Measurements from ENCODE around the gene CLINT1.

The CLINT1 gene

GRCh38 chr5:157821405-157821804 lies 37.5 kb downstream of the CLINT1 start:
- no peak for DNase-seq

DNA sequence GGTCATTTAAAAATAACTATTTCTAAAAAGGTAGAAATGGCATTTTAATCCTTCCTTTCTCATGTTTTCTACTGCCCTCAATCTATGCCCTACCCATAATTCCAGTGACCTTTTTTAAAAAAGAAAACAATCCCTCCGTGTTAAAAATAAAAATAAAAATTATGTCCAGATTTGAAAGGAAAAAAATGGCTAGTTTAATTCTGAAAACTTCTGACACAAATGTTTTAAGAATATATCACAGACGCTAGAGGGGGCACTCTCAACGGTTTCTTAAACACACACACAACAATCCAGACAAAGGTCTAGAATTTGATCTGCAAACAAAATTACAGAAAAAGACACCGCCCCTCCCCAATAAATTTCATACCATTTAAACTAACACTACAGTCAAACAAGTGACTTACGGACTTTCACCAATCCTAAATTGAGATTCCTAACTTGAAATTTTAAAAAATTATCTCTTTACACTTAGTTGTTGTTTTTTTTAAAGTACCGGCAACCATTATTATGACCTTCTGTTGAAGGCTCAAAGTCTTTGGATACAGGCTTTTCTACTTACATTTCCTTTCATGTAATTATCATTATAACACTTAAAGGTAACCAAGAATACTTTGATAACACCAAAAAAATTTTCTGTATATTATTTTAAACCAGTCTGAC lies 38.2 kb downstream of the CLINT1 start:
- DNase-seq, result no peak

GRCh38 chr5:157819502-157820115 lies 39.3 kb downstream of the CLINT1 start:
- DNase-seq, result no peak

- no peak for DNase-seq
These were observed 40.6 kb downstream of the CLINT1 start for GRCh38 chr5:157818368-157818767.

DNA sequence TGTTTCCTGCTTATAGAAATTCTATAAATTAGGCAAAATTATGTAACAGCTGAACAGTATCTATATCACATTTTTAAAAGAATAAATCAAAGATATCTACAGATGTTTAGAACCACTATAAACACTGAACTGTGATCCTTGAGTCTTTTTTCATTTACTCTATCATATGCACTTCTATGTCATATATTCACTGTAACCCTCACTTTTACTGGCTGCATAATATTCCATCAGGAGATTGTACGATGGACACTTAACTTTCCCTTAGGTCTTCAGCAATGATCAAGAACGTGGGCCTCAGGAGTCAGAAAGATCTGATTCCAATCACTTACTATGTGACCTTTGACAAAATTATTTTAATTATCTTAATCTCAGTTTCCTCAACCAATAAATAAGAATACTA lies 41.0 kb downstream of the CLINT1 start:
- DNase-seq, result no peak

GRCh38 chr5:157817387-157817702 lies 41.6 kb downstream of the CLINT1 start:
- no peak for DNase-seq

DNA sequence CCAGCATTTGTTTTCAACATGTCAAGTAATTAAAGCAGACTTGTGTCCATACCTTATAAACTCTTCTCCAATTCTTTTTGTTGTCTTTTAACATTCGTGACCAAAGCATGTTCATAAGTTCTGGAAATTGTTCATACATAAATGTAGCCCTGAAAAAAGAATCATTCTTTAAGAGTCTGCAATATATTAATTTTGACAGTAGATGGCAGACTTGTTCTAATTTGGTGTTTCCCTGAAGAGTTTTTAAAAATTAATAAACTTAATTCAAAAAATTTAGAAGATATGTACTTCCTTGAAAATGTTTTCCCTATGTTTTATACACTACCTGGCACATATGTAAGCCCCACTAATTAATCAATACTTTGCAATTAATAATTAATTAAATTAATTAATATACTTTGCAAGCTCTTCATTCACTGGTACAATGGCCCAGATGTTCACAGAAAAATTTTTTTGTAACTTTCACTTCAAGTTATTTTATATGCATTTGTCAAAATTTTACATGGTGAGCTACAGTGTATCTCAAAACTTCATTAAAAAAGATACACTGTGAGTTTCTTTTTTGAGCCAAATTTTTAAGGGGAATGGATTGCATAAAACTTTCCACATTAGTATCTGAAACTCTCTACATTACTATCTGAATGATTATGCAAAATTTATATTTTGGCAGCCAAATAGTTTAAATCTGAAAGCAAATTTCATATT lies 42.1 kb downstream of the CLINT1 start:
- no peak for DNase-seq

GRCh38 chr5:157812086-157812485 lies 46.9 kb downstream of the CLINT1 start:
- no peak for DNase-seq

DNA sequence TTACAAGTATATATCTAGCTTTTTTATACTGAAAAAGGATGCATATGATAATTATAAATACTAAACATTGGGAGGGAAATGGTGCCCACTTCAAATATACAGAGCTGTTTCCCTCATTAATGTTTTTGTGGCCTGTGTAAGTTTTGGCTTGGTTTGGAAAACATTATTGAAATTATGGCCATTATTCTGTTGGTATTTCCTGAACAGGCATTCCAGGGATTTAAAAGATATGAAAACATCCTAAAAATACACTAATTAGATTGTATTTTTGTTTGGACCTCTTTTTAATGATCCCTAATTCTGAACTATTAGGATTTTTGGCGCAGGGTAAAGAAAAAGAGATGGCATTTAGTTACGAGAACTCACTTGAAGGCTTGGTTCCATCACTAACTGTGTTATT lies 50.9 kb downstream of the CLINT1 start:
- no peak for DNase-seq

- no peak for DNase-seq
These were observed 56.2 kb downstream of the CLINT1 start for GRCh38 chr5:157802736-157803135.

- DNase-seq, result no peak
These were observed 58.8 kb downstream of the CLINT1 start for GRCh38 chr5:157800137-157800536.

DNA sequence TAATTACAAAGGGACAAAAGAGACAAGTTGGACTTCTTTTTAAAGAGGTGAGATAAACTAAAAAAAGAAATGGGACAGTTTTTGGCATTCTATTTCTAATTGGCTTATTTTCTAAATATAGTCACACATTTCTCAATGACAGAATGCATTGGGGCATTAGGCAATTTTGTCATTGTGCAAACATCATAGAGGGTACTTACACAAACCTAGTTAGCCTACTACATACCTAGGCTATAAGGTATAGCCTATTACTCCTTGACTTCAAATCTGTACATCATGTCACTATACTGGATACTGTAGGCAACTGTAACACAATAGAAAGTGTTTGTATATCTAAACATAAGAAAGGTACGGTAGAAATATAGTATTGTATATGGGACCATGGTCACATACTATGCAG lies 59.4 kb downstream of the CLINT1 start:
- DNase-seq, result no peak

DNA sequence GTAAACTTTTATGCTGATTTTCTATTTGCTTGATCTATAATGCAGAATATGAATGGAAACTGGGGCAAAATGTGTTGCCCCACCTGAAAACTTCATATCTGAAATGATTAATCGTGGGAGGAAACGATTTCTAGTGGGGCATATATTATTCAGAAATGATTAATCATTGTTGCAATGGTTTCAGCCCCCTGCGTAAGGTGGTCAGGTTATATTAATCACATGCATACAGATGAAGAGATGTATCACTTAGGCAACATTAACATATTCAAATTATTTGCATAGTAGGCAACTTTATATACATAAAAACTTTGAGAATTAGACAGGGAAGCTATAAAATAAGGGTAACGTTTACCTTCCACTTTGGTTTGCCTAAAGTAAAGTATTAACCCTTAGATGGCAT lies 65.6 kb downstream of the CLINT1 start:
- DNase-seq, result no peak

DNA sequence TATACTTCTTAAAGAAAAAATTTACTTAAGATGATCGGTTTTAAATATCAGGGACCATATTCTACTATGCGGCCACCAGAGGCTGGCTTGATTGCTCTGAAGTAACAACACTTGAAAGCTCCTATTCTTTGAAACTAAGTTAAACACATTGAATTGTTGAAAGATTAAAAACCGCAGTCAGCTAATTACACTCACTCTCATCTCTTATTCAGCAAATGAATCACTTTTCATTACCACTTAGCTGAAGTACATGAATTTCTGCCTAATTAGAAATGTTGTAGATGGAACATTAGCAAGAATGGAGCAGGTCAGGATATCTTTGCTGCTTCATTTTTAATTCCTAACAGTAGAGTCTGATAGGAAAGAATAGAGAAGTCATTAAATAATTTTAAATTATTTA lies 73.1 kb downstream of the CLINT1 start:
- DNase-seq, result no peak

DNA sequence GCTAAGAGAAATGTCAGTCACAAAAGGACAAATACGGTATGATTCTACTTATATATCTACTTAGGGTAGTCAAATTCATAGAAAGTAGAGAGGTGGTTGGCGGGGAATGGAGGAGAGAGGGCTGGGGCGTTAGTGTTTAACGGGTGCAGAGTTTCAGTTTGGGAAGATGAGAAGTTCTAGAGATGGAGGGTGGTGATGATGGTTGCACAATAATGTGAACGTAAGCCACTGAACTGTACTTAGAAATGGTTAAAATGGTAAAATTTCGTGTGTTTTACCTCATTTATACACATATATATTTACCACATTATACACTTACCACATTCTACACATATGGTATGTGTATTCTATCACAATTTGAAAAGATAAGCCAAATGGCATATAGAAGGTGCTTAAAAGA lies 79.7 kb downstream of the CLINT1 start:
- no peak for DNase-seq

DNA sequence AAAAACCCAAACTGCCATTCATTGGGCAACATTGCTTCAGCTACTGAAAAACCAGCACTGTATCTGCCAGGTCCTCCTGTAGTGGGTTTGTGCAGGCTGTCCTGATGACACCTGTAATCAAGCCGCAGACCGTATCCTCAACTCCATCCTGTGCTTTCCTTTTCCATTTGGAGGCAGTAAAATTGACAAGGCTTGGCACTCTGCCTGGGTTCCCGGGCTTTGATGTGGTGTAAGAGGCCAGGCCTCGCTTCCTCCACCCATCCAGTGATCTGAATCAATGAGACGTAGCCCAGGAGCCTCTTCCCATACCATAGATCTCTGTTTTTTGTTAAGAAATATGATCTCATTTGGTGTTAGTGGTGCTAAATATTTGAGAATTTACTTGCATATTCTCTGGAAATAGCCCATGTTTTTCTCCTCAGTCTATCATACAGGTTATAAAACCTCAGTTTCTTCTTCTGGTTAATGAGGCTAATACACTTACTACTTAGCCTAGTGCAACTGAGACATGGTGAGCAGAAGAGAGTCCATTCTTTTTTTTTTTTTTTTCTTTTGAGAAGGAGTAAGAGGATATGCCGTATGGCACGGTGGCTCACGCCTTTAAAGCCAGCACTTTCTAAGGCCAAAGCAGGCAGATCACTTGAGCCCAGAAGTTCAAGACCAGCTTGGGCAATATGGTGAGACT lies 80.7 kb downstream of the CLINT1 start:
- DNase-seq, result no peak

DNA sequence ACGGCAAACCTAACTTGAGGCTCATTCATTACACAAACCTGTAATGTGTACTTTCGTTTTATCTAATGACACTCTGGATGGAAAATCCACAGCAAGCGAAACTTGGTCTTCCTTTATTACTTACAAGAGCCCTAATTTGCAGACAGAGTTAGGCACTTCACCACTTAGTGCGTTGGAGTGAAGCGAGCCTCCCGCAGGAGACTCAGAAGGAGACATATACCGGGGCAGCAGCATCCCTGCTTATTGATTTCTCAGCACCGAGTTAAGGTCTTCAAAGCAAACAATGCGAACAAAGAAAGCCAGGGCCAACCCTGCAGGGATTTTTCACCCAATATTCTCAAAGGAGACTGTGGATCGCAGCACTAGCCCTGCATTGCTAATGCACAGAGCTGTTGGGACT lies 86.8 kb downstream of the CLINT1 start:
- DNase-seq, result no peak

DNA sequence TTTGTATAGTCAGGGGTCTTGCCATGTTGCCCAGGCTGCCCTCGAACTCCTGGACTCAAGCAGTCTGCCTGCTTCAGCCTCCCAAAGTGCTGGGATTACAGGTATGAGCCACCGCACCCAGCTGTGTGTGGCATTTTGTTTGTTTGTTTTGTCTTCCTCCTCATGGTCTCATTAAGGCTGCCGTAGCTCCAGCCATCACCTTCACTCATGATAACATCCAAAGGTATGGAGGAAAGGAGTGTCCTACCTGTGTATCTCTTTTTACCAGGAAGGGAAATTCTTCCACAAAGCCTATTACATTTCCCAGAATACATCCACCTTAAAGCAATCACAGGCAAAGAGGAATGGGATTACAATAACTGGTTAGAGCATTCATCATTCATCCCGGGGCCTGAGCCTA lies 88.3 kb downstream of the CLINT1 start:
- DNase-seq, result no peak

GRCh38 chr5:157767689-157768088 lies 91.3 kb downstream of the CLINT1 start:
- DNase-seq, result no peak

- no peak for DNase-seq
These were observed 92.0 kb downstream of the CLINT1 start for GRCh38 chr5:157766902-157767301.

DNA sequence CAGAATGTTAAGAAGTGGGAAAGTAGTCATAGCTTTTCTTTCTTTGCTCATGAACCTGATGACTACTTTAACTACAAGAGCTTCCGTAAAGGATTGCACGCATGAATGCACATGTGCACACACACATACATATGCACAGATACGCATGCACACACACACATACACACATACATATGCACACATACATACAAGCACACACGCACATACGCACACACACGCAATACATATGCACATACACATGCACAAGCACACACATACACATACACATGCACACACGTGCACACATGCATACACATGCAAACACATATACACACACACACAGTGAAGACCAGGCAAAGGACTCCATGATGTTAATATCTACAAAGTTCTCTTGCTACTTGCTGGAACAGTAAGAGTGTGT lies 92.5 kb downstream of the CLINT1 start:
- no peak for DNase-seq

GRCh38 chr5:157764531-157764930 lies 94.4 kb downstream of the CLINT1 start:
- no peak for DNase-seq

Data from nucleus accumbens (tissue), 56 donors.